ENCODE results near the gene IGDCC3. TPM values are rescaled to one million over a fixed set of nuclear protein-coding genes. Genes with fewer than 3 reads are reported as not detected.
"Not testable (repeated sequence)": the region's sequence is repeated elsewhere in the genome, so short reads cannot be mapped to it uniquely, and the experiment has no call there.

The IGDCC3 gene
- total RNA-seq, 1 donor from 2014 or later = not detected

GRCh38 chr15:65349338-65349737 is 28.5 kb downstream of the IGDCC3 start:
- intact Hi-C loops (cut with DNase I) = no loop called here
- H3K27ac ChIP-seq = no peak overlapping the region
- ATAC-seq (no peak), DNase-seq (no peak)
- TF ChIP-seq, protein P1, sequence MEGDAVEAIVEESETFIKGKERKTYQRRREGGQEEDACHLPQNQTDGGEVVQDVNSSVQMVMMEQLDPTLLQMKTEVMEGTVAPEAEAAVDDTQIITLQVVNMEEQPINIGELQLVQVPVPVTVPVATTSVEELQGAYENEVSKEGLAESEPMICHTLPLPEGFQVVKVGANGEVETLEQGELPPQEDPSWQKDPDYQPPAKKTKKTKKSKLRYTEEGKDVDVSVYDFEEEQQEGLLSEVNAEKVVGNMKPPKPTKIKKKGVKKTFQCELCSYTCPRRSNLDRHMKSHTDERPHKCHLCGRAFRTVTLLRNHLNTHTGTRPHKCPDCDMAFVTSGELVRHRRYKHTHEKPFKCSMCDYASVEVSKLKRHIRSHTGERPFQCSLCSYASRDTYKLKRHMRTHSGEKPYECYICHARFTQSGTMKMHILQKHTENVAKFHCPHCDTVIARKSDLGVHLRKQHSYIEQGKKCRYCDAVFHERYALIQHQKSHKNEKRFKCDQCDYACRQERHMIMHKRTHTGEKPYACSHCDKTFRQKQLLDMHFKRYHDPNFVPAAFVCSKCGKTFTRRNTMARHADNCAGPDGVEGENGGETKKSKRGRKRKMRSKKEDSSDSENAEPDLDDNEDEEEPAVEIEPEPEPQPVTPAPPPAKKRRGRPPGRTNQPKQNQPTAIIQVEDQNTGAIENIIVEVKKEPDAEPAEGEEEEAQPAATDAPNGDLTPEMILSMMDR (IDR thresholded peaks at IDR 0.05) = no peak
- H3K36me3 ChIP-seq = no peaks in the 10 kb centered on the region
- no peaks in the 10 kb centered on the region for H3K4me1 ChIP-seq
- H3K27me3 ChIP-seq (ENCODE audit: low read depth) = peaks cover 6% of the 10 kb centered on the region
- no peak overlapping the region for H3K4me3 ChIP-seq
- H3K9me3 ChIP-seq = no peaks in the 10 kb centered on the region

- H3K27ac ChIP-seq; H3K4me1 ChIP-seq; H3K27me3 ChIP-seq (ENCODE audit: low read depth); H3K4me3 ChIP-seq; intact Hi-C loops (cut with DNase I); DNase-seq; H3K9me3 ChIP-seq; ATAC-seq; H3K36me3 ChIP-seq: not testable (repeated sequence)
Measured at GRCh38 chr15:65347756-65348155, 30.0 kb downstream of the IGDCC3 start.

DNA sequence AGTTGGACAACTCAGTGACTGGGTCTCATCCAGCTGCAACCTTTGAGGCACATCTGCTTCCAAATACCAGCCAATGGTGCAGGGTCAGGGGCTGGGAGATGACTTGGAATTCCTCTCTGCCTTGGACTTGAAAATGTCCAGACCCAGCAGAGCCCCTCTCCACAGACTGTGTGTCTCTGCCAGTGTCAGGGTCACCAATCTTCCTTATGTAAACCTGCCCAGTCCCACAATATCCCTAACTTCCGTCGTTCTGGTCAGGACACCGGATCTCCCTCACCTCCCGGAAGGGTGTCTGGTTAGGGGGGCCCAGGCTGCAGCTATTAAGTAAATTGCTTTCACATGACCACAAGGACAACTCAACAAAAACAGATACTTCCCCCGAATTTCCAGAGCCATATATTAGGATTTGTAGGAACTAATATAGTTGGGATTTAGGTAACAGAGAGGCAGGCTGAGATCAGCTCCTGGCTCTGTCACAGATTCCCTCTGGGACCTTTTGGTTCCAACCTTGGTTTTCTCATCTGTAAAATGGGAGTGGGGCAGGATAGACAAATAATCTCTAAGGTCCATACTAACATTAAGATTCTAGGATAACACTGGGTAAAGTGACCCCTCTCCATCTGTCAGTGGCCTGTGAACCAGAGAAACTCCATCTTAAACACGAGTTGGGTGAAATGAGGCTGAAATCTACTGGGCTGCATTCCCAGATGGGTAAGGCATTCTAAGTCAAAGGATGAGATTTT is 30.8 kb downstream of the IGDCC3 start:
- ATAC-seq = no peak
- H3K36me3 ChIP-seq = no peaks in the 10 kb centered on the region
- H3K4me3 ChIP-seq = no peak overlapping the region
- no peak for DNase-seq
- TF ChIP-seq, protein P1 (IDR thresholded peaks at IDR 0.05) = no peak
- no peaks in the 10 kb centered on the region for H3K9me3 ChIP-seq
- H3K4me1 ChIP-seq = no peaks in the 10 kb centered on the region
- no peak overlapping the region for H3K27ac ChIP-seq
- intact Hi-C loops (cut with DNase I) = no loop called here
- no peaks in the 10 kb centered on the region for H3K27me3 ChIP-seq (ENCODE audit: low read depth)

DNA sequence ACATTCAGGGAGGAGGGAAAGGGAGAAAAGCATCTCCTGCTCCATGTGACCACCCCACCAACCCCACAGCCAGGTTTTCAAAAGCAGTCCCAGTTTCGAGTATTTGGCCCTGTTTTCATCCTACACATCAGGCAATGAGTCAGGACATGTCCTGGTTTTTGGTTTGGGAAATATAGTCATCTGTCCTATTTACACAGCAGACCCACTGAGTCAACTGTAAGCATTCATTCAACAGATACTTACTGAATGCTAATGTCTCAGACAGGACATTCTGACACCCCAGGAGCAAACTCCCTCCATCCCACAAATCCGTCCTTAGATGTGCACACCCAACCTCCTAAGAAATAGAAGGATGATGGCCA is 32.9 kb downstream of the IGDCC3 start:
- no peak for ATAC-seq
- Histone ChIP-seq H3K4me1 (no peaks in the 10 kb centered on the region), H3K27ac (no peak overlapping the region), H3K27me3 (ENCODE audit: low read depth) (no peaks in the 10 kb centered on the region), H3K36me3 (no peaks in the 10 kb centered on the region), H3K4me3 (no peak overlapping the region), H3K9me3 (no peaks in the 10 kb centered on the region)
- intact Hi-C loops (cut with DNase I) = no loop called here
- no peak for DNase-seq
- TF ChIP-seq, protein P1 (IDR thresholded peaks at IDR 0.05) = no peak

GRCh38 chr15:65344214-65344913 is 33.4 kb downstream of the IGDCC3 start:
- no peaks in the 10 kb centered on the region for H3K36me3 ChIP-seq
- H3K27ac ChIP-seq = no peak overlapping the region
- TF ChIP-seq, protein P1 (IDR thresholded peaks at IDR 0.05) = no peak
- ATAC-seq (no peak), DNase-seq (no peak)
- H3K9me3 ChIP-seq = no peaks in the 10 kb centered on the region
- H3K4me3 ChIP-seq = no peak overlapping the region
- no peaks in the 10 kb centered on the region for H3K27me3 ChIP-seq (ENCODE audit: low read depth)
- H3K4me1 ChIP-seq = no peaks in the 10 kb centered on the region
- intact Hi-C loops (cut with DNase I) = no loop called here

DNA sequence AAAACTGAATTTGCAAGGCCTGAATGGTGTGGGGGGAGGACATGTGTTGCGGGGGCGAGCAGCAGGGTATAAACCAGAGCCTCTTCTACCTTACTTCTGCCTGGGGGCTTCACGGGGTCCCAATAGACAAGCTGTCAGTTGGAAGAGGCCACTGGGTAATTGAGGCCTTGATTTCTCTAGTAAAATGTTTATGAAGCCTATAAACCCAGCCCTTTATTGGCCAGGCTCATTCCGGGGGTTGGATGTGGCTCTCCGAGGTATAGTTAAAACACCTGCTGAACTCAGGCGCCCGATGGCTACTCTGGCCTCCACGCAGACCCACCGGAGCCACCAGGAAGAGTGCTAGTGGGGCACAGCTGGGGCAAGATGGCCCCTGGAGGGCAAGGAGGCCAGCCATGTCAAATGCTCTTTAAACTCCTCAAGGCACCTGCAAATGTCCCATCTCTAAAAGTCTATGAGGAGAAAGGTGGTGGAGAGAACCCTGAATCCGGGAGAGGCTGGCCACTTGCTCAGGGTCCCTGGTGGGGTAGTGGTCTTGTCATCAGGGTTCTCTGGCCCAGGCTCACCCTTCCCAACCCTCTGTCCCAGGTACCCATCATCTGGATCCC is 34.3 kb downstream of the IGDCC3 start:
- TF ChIP-seq, protein P1 (IDR thresholded peaks at IDR 0.05) = no peak
- Histone ChIP-seq H3K27ac (no peak overlapping the region), H3K4me3 (no peak overlapping the region), H3K36me3 (no peaks in the 10 kb centered on the region), H3K27me3 (ENCODE audit: low read depth) (no peaks in the 10 kb centered on the region), H3K9me3 (no peaks in the 10 kb centered on the region), H3K4me1 (no peaks in the 10 kb centered on the region)
- DNase-seq (no peak), ATAC-seq (no peak)
- intact Hi-C loops (cut with DNase I) = no loop called here

Data from lower lobe of right lung (tissue), 2 donors.